ENCODE results near the gene FRMD4A. TPM values are rescaled to one million over a fixed set of nuclear protein-coding genes. Genes with fewer than 3 reads are reported as not detected.

The FRMD4A gene
- total RNA-seq, 4 donors from 2014 or later: 27.5 to 40.4 (median 33.0) TPM

DNA sequence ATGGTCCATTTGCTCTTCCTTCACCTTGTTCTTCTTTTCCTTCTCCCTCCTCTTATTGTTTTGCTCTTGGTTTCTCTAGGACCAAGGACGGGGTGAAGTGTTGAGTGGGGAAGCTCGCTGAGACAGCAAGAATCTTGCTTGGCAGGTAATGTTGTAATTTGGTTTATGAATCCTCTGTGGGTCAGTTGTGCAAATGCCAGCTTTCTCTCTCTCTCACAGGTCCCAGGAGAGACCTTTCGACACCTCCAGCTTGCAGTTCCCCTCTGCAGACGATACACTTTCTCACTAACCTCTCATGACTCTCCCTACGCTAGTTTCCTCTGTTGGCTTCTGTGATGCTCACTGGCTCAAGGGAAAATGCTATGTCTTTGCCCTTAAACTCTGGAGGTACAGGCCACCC lies 77.0 kb downstream of the FRMD4A start:
- intact Hi-C loops (cut with DNase I; ENCODE audit: low total_unique reads): loop anchor here (5.0 kb wide), 1 partner anchor 569 kb away; no protein-coding TSS in a partner anchor
- TF ChIP-seq, protein P1, sequence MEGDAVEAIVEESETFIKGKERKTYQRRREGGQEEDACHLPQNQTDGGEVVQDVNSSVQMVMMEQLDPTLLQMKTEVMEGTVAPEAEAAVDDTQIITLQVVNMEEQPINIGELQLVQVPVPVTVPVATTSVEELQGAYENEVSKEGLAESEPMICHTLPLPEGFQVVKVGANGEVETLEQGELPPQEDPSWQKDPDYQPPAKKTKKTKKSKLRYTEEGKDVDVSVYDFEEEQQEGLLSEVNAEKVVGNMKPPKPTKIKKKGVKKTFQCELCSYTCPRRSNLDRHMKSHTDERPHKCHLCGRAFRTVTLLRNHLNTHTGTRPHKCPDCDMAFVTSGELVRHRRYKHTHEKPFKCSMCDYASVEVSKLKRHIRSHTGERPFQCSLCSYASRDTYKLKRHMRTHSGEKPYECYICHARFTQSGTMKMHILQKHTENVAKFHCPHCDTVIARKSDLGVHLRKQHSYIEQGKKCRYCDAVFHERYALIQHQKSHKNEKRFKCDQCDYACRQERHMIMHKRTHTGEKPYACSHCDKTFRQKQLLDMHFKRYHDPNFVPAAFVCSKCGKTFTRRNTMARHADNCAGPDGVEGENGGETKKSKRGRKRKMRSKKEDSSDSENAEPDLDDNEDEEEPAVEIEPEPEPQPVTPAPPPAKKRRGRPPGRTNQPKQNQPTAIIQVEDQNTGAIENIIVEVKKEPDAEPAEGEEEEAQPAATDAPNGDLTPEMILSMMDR (IDR thresholded peaks at IDR 0.05): no peak
- TF ChIP-seq POLR2A (IDR thresholded peaks at IDR 0.05): no peak
- 80 to 81% methylated on average over 5 of the region's 5 CpGs for WGBS, 2 donors

GRCh38 chr10:14253079-14253478 lies 77.6 kb downstream of the FRMD4A start:
- WGBS, 2 donors: 88 to 90% methylated on average over 3 of the region's 3 CpGs
- TF ChIP-seq, protein P1 (IDR thresholded peaks at IDR 0.05): no peak
- TF ChIP-seq POLR2A (IDR thresholded peaks at IDR 0.05): no peak
- intact Hi-C loops (cut with DNase I; ENCODE audit: low total_unique reads): loop anchor here (5.0 kb wide), 1 partner anchor 569 kb away; no protein-coding TSS in a partner anchor
- DNase-seq (ENCODE audit: low spot score in 2 of 2): no peak
- no peak overlapping the region for H3K4me3 ChIP-seq (ENCODE audit: low read depth, poor library complexity, severe bottlenecking)

More for the DNA sequence above, 77.0 kb downstream of the FRMD4A start:
- H3K4me3 ChIP-seq (ENCODE audit: low read depth, poor library complexity, severe bottlenecking): no peak overlapping the region
- no peak for DNase-seq (ENCODE audit: low spot score in 2 of 2)

DNA sequence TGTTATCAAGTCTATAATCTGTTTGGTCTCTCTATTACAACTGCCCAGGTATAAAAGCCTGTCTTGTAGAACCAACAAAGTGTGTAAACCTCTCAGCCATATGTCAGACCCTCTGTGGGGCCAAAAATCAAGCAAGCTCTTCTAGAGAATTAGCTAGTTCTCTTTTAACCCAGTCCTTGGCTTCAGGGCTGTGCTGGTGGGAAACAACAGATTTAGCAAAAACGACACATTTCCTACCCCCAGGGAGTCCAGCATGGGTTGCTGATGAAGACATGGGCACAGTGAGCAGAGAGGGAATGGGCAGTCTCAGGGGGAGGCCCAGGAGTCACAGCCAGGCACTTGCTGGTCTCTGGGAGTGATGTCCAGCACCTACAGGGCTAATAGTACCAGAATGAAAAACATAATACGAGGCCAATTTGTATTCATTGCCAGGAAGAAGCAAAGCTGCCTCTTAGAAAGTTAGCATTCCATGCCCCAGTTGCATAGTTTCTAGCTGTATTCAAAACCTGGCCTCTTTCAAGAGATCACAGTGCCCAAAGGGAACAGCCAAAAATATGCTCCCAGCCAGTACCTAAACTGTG lies 80.1 kb downstream of the FRMD4A start:
- H3K4me3 ChIP-seq (ENCODE audit: low read depth, poor library complexity, severe bottlenecking): no peak overlapping the region
- DNase-seq (ENCODE audit: low spot score in 2 of 2): no peak
- TF ChIP-seq, protein P1 (IDR thresholded peaks at IDR 0.05): no peak
- no peak for TF ChIP-seq POLR2A (IDR thresholded peaks at IDR 0.05)
- intact Hi-C loops (cut with DNase I; ENCODE audit: low total_unique reads): loop anchor here (5.0 kb wide), 1 partner anchor 572 kb away; no protein-coding TSS in a partner anchor
- 74 to 90% methylated on average over 2 of the region's 2 CpGs for WGBS, 2 donors

GRCh38 chr10:14247377-14248116 lies 83.2 kb downstream of the FRMD4A start:
- no peak for DNase-seq (ENCODE audit: low spot score in 2 of 2)
- WGBS, 2 donors: 55 to 57% methylated on average over 9 of the region's 9 CpGs
- intact Hi-C loops (cut with DNase I; ENCODE audit: low total_unique reads): no loop called here

GRCh38 chr10:14244801-14245211 lies 85.9 kb downstream of the FRMD4A start:
- DNase-seq (ENCODE audit: low spot score in 2 of 2): no peak
- TF ChIP-seq, protein P1 (IDR thresholded peaks at IDR 0.05): no peak
- no peak for TF ChIP-seq POLR2A (IDR thresholded peaks at IDR 0.05)
- no peak overlapping the region for H3K4me3 ChIP-seq (ENCODE audit: low read depth, poor library complexity, severe bottlenecking)
- 73 to 82% methylated on average over 3 of the region's 3 CpGs for WGBS, 2 donors
- intact Hi-C loops (cut with DNase I; ENCODE audit: low total_unique reads): no loop called here

More at GRCh38 chr10:14247377-14248116, 83.2 kb downstream of the FRMD4A start:
- TF ChIP-seq, protein P1 (IDR thresholded peaks at IDR 0.05): no peak
- TF ChIP-seq POLR2A (IDR thresholded peaks at IDR 0.05): no peak
- H3K4me3 ChIP-seq (ENCODE audit: low read depth, poor library complexity, severe bottlenecking): no peak overlapping the region
